HepG2 (cell line): Measurements from ENCODE around the gene ENTPD6. TPM values are rescaled to one million over a fixed set of nuclear protein-coding genes. Genes with fewer than 3 reads are reported as not detected.

Experiments used
- CBX1 ChIP-seq: IDR thresholded peaks from one replicate; pipeline ENCODE4 v1.6.1; 2016; ENCODE audit warnings: antibody characterized with exemption, low read depth
- DPF2 ChIP-seq: sonication (generic); formaldehyde crosslinking; IDR thresholded peaks from 2 replicates; pipeline ENCODE4 v1.4.0; 2020; ENCODE audit warnings: mild to moderate bottlenecking, low read depth, missing genetic modification reagents, borderline replicate concordance
- GTF3A ChIP-seq: sonication (generic); formaldehyde crosslinking; conservative IDR thresholded peaks from 2 replicates; pipeline ENCODE4 v1.4.0; 2020; ENCODE audit warnings: mild to moderate bottlenecking, missing genetic modification reagents
- HNRNPLL ChIP-seq: fragments of 200-400 bp; formaldehyde crosslinking; IDR thresholded peaks from 2 replicates; pipeline ENCODE4 v1.6.1; 2017; ENCODE audit warnings: mild to moderate bottlenecking, low read depth, low read length; ENCODE audit not compliant: poor library complexity, severe bottlenecking
- SMAD1 ChIP-seq: sonication (generic); formaldehyde crosslinking; IDR thresholded peaks from 2 replicates; pipeline ENCODE4 v1.4.0; 2020; ENCODE audit warnings: missing genetic modification reagents, low read depth, mild to moderate bottlenecking, borderline replicate concordance
- ZBTB1 ChIP-seq: sonication (generic); formaldehyde crosslinking; IDR thresholded peaks from 2 replicates; pipeline ENCODE4 v1.4.0; 2020; ENCODE audit warnings: missing genetic modification reagents, borderline replicate concordance
- ZNF343 ChIP-seq: sonication (generic); formaldehyde crosslinking; IDR thresholded peaks from 2 replicates; pipeline ENCODE4 v1.4.0; 2020; ENCODE audit warnings: mild to moderate bottlenecking, missing genetic modification reagents
- ZNF501 ChIP-seq: sonication (generic); formaldehyde crosslinking; IDR thresholded peaks from 2 replicates; pipeline ENCODE4 v1.5.1; 2020; ENCODE audit warnings: mild to moderate bottlenecking, moderate library complexity, missing genetic modification reagents
- ZNF510 ChIP-seq: sonication (generic); formaldehyde crosslinking; IDR thresholded peaks from 2 replicates; pipeline ENCODE4 v1.4.0; 2020; ENCODE audit warnings: low read depth, mild to moderate bottlenecking, missing genetic modification reagents
- polyA plus RNA-seq, 8 experiments: library from polyadenylated mRNA; depleted of rRNA in 3 of 8; stranded (reverse) in 7 of 8; unstranded in 1 of 8; fragments of >200 nt; fragmentation: Illumina TruSeq in 4 of 8; extraction: Trizol in 4 of 8; gene quantifications; 2 replicates each; pipeline versions ENCODE4 v1.2.1 to v1.2.3, GENCODE V29; 2011 to 2016; ENCODE audit warnings: low read depth in 4 of 8, missing spikeins in 1 of 8, mixed read lengths in 1 of 8; ENCODE audit not compliant: insufficient read depth in 1 of 8
- total RNA-seq, 5 experiments: library from RNA; depleted of rRNA; stranded (reverse); fragments of >200 nt; fragmentation: Illumina TruSeq; extraction: Trizol; gene quantifications; 2 replicates each; pipeline ENCODE4 v1.2.3, GENCODE V29; 2016; ENCODE audit warnings: low read depth in 1 of 5
- TF ChIP-seq, protein P1 (sequence below): sonication (generic); formaldehyde crosslinking; conservative IDR thresholded peaks from 2 replicates; pipeline ENCODE4 v1.8.0; 2022; ENCODE audit warnings: missing genetic modification reagents
- TF ChIP-seq, protein P2 (sequence below): sonication (generic); formaldehyde crosslinking; IDR thresholded peaks from 2 replicates; pipeline ENCODE4 v1.4.0; 2020; ENCODE audit warnings: missing genetic modification reagents, borderline replicate concordance
- TF ChIP-seq, protein P3 (sequence below): sonication (generic); formaldehyde crosslinking; IDR thresholded peaks from 2 replicates; pipeline ENCODE4 v1.5.0; 2020; ENCODE audit warnings: mild to moderate bottlenecking, missing genetic modification reagents
- TF ChIP-seq, protein P4 (sequence below), 2 experiments: fragments of 450-650 bp in 1 of 2; sonication (generic) in 1 of 2; formaldehyde crosslinking; IDR thresholded peaks; 2 replicates each; pipeline versions ENCODE4 v1.5.0 to v1.8.0; 2020 to 2022; ENCODE audit warnings: mild to moderate bottlenecking in 1 of 2, missing genetic modification reagents in 1 of 2

Gene ENTPD6
- total and polyA plus RNA-seq, 2 of the 13 experiments (the other 11 are each of a cell fraction or from before 2014, with no cell fraction given) = 164 to 172 TPM

DNA sequence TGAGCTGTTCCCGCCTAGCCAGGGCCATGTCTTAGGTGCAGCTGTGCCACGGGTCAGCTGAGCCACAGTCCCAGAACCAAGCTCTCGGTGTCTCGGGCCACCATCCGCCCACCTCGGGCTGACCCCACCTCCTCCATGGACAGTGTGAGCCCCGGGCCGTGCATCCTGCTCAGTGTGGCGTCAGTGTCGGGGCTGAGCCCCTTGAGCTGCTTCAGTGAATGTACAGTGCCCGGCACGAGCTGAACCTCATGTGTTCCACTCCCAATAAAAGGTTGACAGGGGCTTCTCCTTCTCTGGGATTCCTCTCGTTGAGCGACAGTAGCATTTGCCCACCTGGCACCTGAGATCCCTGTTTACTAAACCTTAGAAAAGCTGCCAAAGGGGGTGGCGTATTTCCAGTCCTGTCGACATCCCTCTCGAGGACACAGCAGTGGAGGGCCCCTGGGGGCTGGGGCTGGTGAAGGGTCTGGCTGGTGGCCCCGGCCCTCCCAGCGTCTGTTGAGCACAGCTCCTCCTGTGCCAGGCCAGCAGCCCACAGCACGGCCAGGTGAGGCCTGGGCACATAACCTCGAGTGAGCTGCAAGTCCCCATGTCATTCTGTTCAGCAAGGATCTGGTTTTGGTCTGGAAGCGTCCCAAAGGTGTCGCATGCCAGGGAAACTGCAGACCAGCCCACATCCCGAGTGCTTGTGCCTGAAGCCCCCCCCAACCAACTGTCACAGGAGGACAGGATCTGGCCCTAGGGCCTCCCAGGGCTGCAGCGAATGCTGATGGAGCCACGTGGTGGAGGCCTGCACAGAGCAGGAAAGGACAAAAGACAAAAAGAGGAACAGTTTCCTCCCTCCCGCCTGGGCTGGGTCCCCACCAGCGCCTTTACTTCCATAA, 31.2 kb downstream of the ENTPD6 start (continued):
- TF ChIP-seq ZNF510 (CRISPR knock-in tag) = peak; percentile 68; the same call in 1 of the 2 replicates
- TF ChIP-seq ZBTB1 = 0 out of 2 replicates have a peak, but pooled peaks have one; percentile 64
- peak; percentile 80; the same call in 1 of the 2 replicates for TF ChIP-seq GTF3A (CRISPR knock-in tag)
- peak; percentile 81; the same call in 1 of the 2 replicates for TF ChIP-seq ZNF343
- TF ChIP-seq DPF2 = peak; percentile 65; the same call in 1 of the 2 replicates
- TF ChIP-seq SMAD1 (CRISPR knock-in tag) = no peak
- TF ChIP-seq, protein P1, sequence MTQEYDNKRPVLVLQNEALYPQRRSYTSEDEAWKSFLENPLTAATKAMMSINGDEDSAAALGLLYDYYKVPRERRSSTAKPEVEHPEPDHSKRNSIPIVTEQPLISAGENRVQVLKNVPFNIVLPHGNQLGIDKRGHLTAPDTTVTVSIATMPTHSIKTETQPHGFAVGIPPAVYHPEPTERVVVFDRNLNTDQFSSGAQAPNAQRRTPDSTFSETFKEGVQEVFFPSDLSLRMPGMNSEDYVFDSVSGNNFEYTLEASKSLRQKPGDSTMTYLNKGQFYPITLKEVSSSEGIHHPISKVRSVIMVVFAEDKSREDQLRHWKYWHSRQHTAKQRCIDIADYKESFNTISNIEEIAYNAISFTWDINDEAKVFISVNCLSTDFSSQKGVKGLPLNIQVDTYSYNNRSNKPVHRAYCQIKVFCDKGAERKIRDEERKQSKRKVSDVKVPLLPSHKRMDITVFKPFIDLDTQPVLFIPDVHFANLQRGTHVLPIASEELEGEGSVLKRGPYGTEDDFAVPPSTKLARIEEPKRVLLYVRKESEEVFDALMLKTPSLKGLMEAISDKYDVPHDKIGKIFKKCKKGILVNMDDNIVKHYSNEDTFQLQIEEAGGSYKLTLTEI (CRISPR knock-in tag) = no peak
- peak; percentile 31 for TF ChIP-seq CBX1
- TF ChIP-seq, protein P2, sequence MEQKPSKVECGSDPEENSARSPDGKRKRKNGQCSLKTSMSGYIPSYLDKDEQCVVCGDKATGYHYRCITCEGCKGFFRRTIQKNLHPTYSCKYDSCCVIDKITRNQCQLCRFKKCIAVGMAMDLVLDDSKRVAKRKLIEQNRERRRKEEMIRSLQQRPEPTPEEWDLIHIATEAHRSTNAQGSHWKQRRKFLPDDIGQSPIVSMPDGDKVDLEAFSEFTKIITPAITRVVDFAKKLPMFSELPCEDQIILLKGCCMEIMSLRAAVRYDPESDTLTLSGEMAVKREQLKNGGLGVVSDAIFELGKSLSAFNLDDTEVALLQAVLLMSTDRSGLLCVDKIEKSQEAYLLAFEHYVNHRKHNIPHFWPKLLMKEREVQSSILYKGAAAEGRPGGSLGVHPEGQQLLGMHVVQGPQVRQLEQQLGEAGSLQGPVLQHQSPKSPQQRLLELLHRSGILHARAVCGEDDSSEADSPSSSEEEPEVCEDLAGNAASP (CRISPR knock-in tag) = 0 out of 2 replicates have a peak, but pooled peaks have one; percentile 32
- TF ChIP-seq, protein P3, sequence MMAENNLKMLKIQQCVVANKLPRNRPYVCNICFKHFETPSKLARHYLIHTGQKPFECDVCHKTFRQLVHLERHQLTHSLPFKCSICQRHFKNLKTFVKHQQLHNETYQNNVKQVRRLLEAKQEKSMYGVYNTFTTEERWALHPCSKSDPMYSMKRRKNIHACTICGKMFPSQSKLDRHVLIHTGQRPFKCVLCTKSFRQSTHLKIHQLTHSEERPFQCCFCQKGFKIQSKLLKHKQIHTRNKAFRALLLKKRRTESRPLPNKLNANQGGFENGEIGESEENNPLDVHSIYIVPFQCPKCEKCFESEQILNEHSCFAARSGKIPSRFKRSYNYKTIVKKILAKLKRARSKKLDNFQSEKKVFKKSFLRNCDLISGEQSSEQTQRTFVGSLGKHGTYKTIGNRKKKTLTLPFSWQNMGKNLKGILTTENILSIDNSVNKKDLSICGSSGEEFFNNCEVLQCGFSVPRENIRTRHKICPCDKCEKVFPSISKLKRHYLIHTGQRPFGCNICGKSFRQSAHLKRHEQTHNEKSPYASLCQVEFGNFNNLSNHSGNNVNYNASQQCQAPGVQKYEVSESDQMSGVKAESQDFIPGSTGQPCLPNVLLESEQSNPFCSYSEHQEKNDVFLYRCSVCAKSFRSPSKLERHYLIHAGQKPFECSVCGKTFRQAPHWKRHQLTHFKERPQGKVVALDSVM (CRISPR knock-in tag) = peak; percentile 72
- TF ChIP-seq, protein P4, sequence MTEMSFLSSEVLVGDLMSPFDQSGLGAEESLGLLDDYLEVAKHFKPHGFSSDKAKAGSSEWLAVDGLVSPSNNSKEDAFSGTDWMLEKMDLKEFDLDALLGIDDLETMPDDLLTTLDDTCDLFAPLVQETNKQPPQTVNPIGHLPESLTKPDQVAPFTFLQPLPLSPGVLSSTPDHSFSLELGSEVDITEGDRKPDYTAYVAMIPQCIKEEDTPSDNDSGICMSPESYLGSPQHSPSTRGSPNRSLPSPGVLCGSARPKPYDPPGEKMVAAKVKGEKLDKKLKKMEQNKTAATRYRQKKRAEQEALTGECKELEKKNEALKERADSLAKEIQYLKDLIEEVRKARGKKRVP (CRISPR knock-in tag; IDR thresholded peaks at IDR 0.05) = peak in 1 of 2 experiments; percentile 65; a peak in 2 of 4 replicates
- TF ChIP-seq HNRNPLL = peak; percentile 22
- TF ChIP-seq ZNF501 = peak; percentile 10; the same call in 1 of the 2 replicates
